ENCODE results near the gene VILL.

VILL gene

GRCh38 chr3:37990527-37990926 lies at the start of gene VILL:
VILL (plus strand) TSS chr3:37990786; CDS start chr3:37993673, 2,887 bp downstream.
- no peak for FAIRE-seq

DNA sequence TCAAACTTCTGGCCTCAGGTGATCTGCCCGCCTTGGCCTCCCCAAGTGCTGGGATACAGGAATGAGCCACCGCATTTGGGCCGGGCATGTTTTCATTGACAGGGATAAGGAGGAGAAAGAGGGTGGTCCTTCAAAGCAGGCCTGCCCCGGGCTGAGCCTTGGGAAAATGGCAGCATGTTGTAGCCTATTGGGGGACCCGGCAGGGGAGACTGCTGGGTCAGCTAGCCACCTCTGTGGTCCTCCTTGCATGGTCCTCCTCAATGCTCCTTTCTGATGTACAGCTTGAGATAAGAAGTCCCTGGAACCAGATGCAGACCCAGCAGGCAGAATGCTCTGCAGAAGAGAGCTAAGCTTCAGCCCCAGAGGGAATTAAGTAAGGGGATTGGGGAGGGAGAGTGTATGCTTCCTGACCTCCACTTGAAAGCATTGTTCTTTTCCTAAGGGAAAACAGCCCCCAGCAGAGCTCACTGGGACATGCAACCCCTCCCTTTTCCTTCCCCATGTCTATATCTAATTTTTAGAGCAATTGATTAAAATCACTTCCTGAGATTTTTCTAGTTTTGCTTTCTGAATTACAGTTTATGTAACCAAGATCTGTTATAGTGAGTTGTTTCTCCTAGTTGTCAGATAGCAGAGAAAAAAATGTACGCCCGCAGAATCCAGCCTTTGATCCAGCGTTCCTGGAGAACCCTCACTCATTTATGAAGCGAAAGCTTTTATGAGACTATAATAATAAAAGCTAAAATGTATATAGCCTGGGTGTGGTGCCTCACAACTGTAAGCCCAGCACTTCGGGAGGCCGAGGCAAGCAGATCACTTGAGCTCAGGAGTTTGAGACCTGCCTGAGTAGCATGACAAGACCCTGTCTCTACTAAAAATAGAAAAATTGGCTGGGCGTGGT lies 48.7 kb upstream of the VILL start:
- no peak for FAIRE-seq

DNA sequence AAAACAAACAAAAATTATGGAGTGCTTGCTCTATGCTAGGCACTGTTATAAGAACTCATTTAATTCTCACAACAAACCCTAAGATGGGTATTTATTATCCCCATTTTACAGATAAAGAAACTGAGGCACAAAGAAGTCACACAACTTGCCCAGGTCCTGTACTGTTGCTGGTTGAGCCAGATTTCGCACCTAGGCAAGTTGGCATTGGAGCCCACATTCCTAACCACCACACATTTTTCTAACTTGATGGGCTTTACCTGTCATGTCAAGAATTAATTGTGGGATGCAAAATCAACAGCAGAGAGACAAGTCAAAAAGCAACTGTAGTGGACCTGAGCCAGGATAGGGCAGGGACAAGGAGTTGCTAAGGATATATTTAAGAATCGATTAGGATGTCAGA lies 47.9 kb upstream of the VILL start:
- FAIRE-seq: no peak

- FAIRE-seq: no peak
Measured at GRCh38 chr3:37943126-37943525, 47.5 kb upstream of the VILL start.

GRCh38 chr3:37943631-37944314 lies 46.8 kb upstream of the VILL start:
- no peak for FAIRE-seq

GRCh38 chr3:37944391-37944842 lies 46.2 kb upstream of the VILL start:
- FAIRE-seq: no peak

GRCh38 chr3:37945156-37945806 lies 45.3 kb upstream of the VILL start:
- no peak for FAIRE-seq

- FAIRE-seq: no peak
Measured at GRCh38 chr3:37945807-37946530, 44.6 kb upstream of the VILL start.

- FAIRE-seq: no peak
Measured at GRCh38 chr3:37946531-37946889, 44.1 kb upstream of the VILL start.

GRCh38 chr3:37949866-37950265 lies 40.7 kb upstream of the VILL start:
- no peak for FAIRE-seq

GRCh38 chr3:37952564-37952963 lies 38.0 kb upstream of the VILL start:
- FAIRE-seq: no peak

DNA sequence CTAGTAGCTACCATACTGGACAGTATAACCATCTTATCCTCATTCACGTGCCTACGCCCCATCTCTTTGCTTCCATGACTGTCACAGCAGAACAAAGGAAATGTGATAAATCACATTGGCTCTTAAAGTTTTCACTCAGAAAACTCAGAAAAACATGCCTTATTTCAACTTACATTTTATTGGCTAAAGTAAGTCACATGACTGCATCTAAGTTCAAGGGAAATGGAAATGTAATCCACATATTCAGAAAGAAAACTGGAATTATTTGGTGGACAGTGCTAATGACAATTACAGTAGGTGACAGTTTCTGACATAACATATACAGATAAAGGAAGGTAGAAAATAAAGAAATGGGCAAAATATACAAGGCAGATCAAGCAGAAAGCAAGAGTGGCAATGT lies 37.4 kb upstream of the VILL start:
- no peak for FAIRE-seq

GRCh38 chr3:37953707-37954394 lies 36.7 kb upstream of the VILL start:
- FAIRE-seq: no peak

- no peak for FAIRE-seq
Measured at GRCh38 chr3:37954881-37955280, 35.7 kb upstream of the VILL start.

GRCh38 chr3:37955918-37956707 lies 34.5 kb upstream of the VILL start:
- no peak for FAIRE-seq

DNA sequence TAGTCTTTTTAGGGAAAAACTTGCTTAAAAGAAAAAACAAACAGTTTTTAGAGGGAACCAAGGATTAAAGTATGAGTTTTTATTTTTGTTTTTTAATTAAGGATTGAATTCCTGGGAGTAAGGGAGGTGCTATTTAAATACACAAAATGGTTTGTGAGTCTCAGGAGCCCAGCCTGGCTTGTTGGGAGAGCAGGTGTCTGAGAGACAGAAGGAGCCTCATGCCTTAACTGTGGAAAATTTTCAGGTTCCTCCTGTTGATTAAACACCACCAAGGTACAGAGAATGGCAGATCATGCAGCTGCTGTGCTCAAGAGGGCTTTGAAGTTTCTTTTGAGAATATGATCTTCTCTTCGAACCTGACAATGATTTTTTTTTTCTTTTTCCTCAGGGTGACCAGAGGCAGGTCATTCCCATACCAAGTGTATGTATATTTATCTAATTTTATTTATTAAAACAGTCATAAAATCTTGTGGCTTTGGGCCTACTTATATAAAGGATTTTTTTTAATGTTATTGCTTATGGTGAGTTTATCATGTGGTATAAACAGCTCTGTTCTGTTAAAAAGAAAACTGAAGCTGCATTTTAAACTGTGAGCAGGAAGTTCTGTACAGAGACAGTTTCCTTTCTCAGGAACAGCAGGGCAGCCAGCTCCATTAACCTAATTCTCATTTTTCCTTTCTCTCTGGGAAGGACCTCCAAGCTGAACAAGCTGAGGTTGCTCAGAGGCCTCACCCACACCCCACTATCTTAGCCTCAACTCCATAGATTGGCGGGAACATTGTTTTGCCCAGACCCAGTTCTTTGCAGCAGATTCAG lies 33.7 kb upstream of the VILL start:
- no peak for FAIRE-seq

DNA sequence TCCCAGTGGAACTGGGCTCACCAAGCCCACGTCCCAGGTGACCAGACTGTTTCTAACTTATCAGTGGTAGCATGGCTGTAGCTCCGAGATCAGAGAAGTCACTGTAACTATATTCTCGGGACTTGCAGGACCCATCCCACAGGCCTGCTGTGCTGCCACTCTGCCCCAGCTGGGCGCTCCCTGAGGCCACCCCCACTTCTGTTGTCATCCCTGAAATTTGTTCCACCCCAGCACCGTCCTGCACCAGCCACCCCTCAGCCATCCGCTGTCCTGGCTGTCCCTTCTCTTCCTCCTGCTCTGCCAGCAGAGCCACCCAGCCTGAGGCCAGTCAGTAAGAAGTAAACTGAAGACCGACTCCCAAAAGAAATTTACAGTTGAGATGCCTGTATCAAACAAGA lies 33.0 kb upstream of the VILL start:
- FAIRE-seq: no peak

DNA sequence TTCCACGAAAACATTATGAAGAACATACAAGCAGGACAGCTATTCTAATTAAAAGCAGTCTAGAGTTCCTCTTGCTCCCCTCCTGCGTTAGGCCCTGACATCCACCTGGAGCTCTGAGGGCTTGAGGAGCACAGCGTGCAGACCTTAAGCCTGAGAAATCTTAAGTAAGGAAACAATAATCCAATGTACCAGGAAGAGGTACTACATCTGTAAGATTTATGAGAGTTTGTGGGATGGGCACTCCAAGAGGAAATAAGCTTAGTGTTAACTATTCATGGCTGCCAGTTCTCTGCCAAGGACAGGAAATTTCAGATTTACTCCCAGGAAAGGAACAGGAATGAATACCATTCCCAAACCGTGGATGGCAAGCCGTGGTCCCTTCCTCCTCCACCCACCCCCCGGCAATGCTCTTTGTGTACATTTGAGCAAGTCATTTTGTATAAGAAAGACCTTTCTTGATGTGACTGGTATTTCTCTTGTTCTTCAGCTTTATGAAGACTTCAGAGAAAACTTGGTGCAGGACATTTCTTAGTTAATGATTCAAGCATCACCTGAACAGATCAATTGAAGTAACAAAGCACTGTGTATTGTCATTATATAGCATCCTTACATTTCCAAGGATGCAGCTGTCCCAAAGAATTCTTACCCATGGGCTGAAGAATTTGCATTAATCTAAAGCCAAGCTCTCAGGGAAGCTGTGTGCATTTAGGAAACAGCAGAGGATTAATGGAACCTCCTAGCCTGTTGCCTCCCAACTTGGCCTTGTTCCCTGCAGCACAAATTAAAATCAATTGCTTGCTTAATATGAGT lies 28.8 kb upstream of the VILL start:
- FAIRE-seq: no peak

DNA sequence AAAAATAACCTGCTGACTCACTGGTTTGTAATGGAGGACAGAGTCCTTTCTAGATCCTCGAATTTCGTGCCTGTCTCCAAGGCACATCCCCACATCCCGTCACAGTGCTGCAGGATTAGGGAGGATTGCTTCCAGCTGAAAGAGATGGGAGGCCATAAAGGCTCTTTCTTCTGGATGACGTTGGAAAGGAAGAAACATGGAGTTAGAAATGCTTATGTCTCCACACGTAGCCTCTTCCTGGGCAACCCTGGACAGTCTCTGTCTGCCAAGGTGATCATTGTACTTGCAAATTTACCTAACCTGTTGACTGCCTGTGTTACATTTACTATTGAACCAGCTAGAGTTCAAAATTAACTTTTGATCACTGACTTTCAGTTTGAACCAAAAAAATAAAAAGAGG lies 27.6 kb upstream of the VILL start:
- FAIRE-seq: no peak

GRCh38 chr3:37963635-37964034 lies 27.0 kb upstream of the VILL start:
- no peak for FAIRE-seq
